Measurements from ENCODE around the gene ACOD1.
"Not testable (repeated sequence)": the region's sequence is repeated elsewhere in the genome, so short reads cannot be mapped to it uniquely, and the experiment has no call there.

The ACOD1 gene

GRCh38 chr13:76948149-76948548 is at the start of gene ACOD1:
Gene ACOD1, plus strand, starts transcription at chr13:76948511. Its CDS starts 48 bp downstream, at chr13:76948559.
- DNase-seq: no peak

GRCh38 chr13:76899066-76899465 is 49.2 kb upstream of the ACOD1 start:
- DNase-seq: not testable (repeated sequence)

GRCh38 chr13:76903544-76904162 is 44.7 kb upstream of the ACOD1 start:
- DNase-seq: peak; percentile 32

GRCh38 chr13:76904507-76904906 is 43.8 kb upstream of the ACOD1 start:
- no peak for DNase-seq

- DNase-seq: no peak
Measured at GRCh38 chr13:76912476-76912875, 35.8 kb upstream of the ACOD1 start.

- DNase-seq: no peak
Measured at GRCh38 chr13:76913898-76914297, 34.4 kb upstream of the ACOD1 start.

GRCh38 chr13:76917095-76917494 is 31.2 kb upstream of the ACOD1 start:
- DNase-seq: no peak

- not testable (repeated sequence) for DNase-seq
Measured at GRCh38 chr13:76917755-76918481, 30.4 kb upstream of the ACOD1 start.

- DNase-seq: no peak
Measured at GRCh38 chr13:76921516-76921915, 26.8 kb upstream of the ACOD1 start.

GRCh38 chr13:76925115-76925514 is 23.2 kb upstream of the ACOD1 start:
- no peak for DNase-seq

- no peak for DNase-seq
Measured at GRCh38 chr13:76927955-76928354, 20.4 kb upstream of the ACOD1 start.

GRCh38 chr13:76928456-76928855 is 19.9 kb upstream of the ACOD1 start:
- DNase-seq: no peak

GRCh38 chr13:76929320-76929719 is 19.0 kb upstream of the ACOD1 start:
- DNase-seq: no peak

- no peak for DNase-seq
Measured at GRCh38 chr13:76929851-76930374, 18.4 kb upstream of the ACOD1 start.

GRCh38 chr13:76932076-76932475 is 16.2 kb upstream of the ACOD1 start:
- no peak for DNase-seq

GRCh38 chr13:76934671-76935070 is 13.6 kb upstream of the ACOD1 start:
- no peak for DNase-seq

GRCh38 chr13:76936763-76937162 is 11.5 kb upstream of the ACOD1 start:
- no peak for DNase-seq

GRCh38 chr13:76937281-76937820 is 11.0 kb upstream of the ACOD1 start:
- DNase-seq: no peak

GRCh38 chr13:76939215-76939614 is 9.1 kb upstream of the ACOD1 start:
- no peak for DNase-seq

GRCh38 chr13:76942363-76942762 is 5.9 kb upstream of the ACOD1 start:
- no peak for DNase-seq

GRCh38 chr13:76943646-76944045 is 4.7 kb upstream of the ACOD1 start:
- no peak for DNase-seq

- DNase-seq: no peak
Measured at GRCh38 chr13:76944456-76944855, 3.9 kb upstream of the ACOD1 start.

GRCh38 chr13:76950101-76950500 is 1.8 kb downstream of the ACOD1 start:
- DNase-seq: no peak

- DNase-seq: no peak
Measured at GRCh38 chr13:76953968-76954367, 5.7 kb downstream of the ACOD1 start.
